ENCODE data around the gene DLGAP1. TPM values are rescaled to one million over a fixed set of nuclear protein-coding genes. Genes with fewer than 3 reads are reported as not detected.

The DLGAP1 gene
- total and polyA plus RNA-seq, 2 of the 13 experiments (the other 11 are each of a cell fraction or from before 2014, with no cell fraction given), result 0.01 TPM; not detected in 1

DNA sequence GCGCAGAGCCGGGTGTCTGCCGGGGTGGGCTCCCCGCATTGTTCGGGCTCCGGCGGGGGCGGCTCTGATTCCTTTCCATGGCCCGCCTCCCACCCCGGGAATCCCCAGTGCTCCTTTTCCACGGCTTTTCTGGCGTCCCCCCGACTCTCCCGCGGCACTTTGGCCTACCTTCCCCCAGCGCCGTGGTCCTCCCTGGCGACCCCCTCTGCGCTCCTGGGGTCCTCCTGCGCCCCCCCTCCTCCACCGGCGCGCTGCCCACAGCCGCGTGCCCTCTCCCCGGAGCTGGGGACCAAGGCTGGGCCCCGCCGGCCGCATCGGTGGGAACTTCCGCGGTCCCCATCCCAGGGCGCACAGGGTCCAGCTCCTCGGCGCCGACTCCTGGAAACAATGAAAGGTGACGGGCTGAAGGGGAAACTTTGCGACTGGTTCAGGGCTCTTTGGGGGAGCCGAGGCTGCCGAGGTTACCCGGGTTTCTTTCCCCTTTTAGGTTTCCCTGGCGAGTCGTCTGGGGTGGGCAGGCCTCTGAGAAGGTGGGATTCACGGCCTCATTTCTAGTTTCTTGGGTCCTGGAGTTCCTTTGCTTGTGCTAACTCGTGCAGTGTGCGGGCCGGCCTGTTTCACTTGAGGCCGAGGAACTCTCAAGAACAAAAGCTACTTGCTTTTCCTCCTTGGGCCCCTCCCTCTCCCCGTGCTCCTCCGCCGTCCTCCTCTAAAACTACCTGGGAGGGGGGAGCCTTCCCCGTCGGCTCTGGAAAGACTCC, 1002.9 kb downstream of the DLGAP1 start (continued):
- TF ChIP-seq, protein P1, sequence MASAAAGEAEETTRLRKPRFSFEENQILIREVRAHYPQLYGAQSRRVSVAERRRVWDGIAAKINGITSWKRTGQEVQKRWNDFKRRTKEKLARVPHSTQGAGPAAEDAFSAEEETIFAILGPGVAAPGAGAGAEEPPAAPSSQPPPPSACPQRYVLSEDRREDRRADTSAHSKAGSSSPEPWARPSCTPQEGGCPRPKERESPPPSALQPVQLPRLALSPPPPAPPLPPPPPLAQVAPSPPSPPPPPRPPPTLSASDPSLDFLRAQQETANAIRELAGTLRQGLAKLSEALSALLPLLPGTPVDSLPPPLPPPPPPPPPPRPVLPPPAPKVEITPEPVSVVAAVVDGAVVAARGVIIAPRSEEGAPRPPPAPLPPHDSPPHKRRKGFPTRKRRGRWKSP (CRISPR knock-in tag; IDR thresholded peaks at IDR 0.05), result peak; percentile 37; the same call in 1 of the 2 replicates
- TF ChIP-seq, protein P2, sequence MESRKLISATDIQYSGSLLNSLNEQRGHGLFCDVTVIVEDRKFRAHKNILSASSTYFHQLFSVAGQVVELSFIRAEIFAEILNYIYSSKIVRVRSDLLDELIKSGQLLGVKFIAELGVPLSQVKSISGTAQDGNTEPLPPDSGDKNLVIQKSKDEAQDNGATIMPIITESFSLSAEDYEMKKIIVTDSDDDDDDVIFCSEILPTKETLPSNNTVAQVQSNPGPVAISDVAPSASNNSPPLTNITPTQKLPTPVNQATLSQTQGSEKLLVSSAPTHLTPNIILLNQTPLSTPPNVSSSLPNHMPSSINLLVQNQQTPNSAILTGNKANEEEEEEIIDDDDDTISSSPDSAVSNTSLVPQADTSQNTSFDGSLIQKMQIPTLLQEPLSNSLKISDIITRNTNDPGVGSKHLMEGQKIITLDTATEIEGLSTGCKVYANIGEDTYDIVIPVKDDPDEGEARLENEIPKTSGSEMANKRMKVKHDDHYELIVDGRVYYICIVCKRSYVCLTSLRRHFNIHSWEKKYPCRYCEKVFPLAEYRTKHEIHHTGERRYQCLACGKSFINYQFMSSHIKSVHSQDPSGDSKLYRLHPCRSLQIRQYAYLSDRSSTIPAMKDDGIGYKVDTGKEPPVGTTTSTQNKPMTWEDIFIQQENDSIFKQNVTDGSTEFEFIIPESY (CRISPR knock-in tag; IDR thresholded peaks at IDR 0.05), result no peak
- no peak for TF ChIP-seq BRF2 (CRISPR knock-in tag; IDR thresholded peaks at IDR 0.05)
- no peak for TF ChIP-seq ZNF441 (CRISPR knock-in tag; IDR thresholded peaks at IDR 0.05; ENCODE audit: borderline replicate concordance)
- no peak for TF ChIP-seq RFXAP (CRISPR knock-in tag; IDR thresholded peaks at IDR 0.05; ENCODE audit: borderline replicate concordance)
- TF ChIP-seq ZNF333 (CRISPR knock-in tag; IDR thresholded peaks at IDR 0.05; ENCODE audit: borderline replicate concordance), result no peak
- peak; percentile 50; the same call in 1 of the 2 replicates for TF ChIP-seq ZNF670 (CRISPR knock-in tag; IDR thresholded peaks at IDR 0.05; ENCODE audit: borderline replicate concordance)
- TF ChIP-seq, protein P3, sequence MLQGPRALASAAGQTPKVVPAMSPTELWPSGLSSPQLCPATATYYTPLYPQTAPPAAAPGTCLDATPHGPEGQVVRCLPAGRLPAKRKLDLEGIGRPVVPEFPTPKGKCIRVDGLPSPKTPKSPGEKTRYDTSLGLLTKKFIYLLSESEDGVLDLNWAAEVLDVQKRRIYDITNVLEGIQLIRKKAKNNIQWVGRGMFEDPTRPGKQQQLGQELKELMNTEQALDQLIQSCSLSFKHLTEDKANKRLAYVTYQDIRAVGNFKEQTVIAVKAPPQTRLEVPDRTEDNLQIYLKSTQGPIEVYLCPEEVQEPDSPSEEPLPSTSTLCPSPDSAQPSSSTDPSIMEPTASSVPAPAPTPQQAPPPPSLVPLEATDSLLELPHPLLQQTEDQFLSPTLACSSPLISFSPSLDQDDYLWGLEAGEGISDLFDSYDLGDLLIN (CRISPR knock-in tag; IDR thresholded peaks at IDR 0.05; ENCODE audit: borderline replicate concordance), result no peak
- TF ChIP-seq FLYWCH1 (CRISPR knock-in tag; IDR thresholded peaks at IDR 0.05), result no peak
- TF ChIP-seq ZNF850 (CRISPR knock-in tag; conservative IDR thresholded peaks at IDR 0.05), result 0 out of 2 replicates have a peak, but pooled peaks have one; percentile 42
- 0 out of 2 replicates have a peak, but pooled peaks have one; percentile 26 for TF ChIP-seq ZNF766 (CRISPR knock-in tag; IDR thresholded peaks at IDR 0.05; ENCODE audit: borderline replicate concordance)
- no peak for TF ChIP-seq SOX5 (CRISPR knock-in tag; IDR thresholded peaks at IDR 0.05; ENCODE audit: borderline replicate concordance)
- TF ChIP-seq ISL2 (CRISPR knock-in tag; IDR thresholded peaks at IDR 0.05), result no peak
- no peak for TF ChIP-seq ZNF660 (CRISPR knock-in tag; IDR thresholded peaks at IDR 0.05; ENCODE audit: borderline replicate concordance, low read depth)
- TF ChIP-seq ZNF747 (CRISPR knock-in tag; IDR thresholded peaks at IDR 0.05; ENCODE audit: borderline replicate concordance), result no peak
- TF ChIP-seq, protein P4, sequence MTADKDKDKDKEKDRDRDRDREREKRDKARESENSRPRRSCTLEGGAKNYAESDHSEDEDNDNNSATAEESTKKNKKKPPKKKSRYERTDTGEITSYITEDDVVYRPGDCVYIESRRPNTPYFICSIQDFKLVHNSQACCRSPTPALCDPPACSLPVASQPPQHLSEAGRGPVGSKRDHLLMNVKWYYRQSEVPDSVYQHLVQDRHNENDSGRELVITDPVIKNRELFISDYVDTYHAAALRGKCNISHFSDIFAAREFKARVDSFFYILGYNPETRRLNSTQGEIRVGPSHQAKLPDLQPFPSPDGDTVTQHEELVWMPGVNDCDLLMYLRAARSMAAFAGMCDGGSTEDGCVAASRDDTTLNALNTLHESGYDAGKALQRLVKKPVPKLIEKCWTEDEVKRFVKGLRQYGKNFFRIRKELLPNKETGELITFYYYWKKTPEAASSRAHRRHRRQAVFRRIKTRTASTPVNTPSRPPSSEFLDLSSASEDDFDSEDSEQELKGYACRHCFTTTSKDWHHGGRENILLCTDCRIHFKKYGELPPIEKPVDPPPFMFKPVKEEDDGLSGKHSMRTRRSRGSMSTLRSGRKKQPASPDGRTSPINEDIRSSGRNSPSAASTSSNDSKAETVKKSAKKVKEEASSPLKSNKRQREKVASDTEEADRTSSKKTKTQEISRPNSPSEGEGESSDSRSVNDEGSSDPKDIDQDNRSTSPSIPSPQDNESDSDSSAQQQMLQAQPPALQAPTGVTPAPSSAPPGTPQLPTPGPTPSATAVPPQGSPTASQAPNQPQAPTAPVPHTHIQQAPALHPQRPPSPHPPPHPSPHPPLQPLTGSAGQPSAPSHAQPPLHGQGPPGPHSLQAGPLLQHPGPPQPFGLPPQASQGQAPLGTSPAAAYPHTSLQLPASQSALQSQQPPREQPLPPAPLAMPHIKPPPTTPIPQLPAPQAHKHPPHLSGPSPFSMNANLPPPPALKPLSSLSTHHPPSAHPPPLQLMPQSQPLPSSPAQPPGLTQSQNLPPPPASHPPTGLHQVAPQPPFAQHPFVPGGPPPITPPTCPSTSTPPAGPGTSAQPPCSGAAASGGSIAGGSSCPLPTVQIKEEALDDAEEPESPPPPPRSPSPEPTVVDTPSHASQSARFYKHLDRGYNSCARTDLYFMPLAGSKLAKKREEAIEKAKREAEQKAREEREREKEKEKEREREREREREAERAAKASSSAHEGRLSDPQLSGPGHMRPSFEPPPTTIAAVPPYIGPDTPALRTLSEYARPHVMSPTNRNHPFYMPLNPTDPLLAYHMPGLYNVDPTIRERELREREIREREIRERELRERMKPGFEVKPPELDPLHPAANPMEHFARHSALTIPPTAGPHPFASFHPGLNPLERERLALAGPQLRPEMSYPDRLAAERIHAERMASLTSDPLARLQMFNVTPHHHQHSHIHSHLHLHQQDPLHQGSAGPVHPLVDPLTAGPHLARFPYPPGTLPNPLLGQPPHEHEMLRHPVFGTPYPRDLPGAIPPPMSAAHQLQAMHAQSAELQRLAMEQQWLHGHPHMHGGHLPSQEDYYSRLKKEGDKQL (CRISPR knock-in tag; IDR thresholded peaks at IDR 0.05; ENCODE audit: low read depth), result no peak
- no peak for TF ChIP-seq GPN1 (CRISPR knock-in tag; IDR thresholded peaks at IDR 0.05; ENCODE audit: borderline replicate concordance)
- no peak for TF ChIP-seq ZNF33A (CRISPR knock-in tag; IDR thresholded peaks at IDR 0.05; ENCODE audit: borderline replicate concordance)

Data from HepG2 (cell line).